ENCODE results near the gene NDUFS2.

DNA sequence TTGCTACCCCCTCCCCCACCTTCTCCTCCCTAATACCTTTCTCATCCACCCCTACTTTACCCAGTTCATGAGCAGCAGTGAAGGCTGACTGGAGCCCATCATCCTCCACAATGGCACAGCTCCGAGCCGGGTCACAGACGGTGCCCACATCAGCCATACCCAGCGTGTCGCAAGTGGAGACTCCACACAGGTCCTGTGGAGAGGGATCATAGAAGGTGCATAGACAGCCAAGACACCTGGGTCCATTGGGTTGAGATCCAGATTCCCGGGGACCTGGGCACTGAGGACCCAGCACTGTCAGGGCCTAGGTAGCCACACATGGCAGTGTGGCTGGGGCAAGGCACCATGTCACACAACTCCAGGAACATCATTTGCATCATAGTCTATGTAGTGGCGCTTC is 6.1 kb upstream of the NDUFS2 start:
- TF ChIP-seq, protein P1, sequence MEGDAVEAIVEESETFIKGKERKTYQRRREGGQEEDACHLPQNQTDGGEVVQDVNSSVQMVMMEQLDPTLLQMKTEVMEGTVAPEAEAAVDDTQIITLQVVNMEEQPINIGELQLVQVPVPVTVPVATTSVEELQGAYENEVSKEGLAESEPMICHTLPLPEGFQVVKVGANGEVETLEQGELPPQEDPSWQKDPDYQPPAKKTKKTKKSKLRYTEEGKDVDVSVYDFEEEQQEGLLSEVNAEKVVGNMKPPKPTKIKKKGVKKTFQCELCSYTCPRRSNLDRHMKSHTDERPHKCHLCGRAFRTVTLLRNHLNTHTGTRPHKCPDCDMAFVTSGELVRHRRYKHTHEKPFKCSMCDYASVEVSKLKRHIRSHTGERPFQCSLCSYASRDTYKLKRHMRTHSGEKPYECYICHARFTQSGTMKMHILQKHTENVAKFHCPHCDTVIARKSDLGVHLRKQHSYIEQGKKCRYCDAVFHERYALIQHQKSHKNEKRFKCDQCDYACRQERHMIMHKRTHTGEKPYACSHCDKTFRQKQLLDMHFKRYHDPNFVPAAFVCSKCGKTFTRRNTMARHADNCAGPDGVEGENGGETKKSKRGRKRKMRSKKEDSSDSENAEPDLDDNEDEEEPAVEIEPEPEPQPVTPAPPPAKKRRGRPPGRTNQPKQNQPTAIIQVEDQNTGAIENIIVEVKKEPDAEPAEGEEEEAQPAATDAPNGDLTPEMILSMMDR (IDR thresholded peaks at IDR 0.05), result no peak
- TF ChIP-seq POLR2A (IDR thresholded peaks at IDR 0.05), result no peak
